GM18502 (cell line): ENCODE measurements around the gene MAP3K8.

Source experiments
- ATAC-seq: cut with Tn5 transposase; IDR thresholded peaks from one replicate; pipeline ENCODE4 v1.9.1; 2021; ENCODE audit warnings: mild to moderate bottlenecking; ENCODE audit not compliant: unreplicated experiment, poor library complexity

Gene MAP3K8

DNA sequence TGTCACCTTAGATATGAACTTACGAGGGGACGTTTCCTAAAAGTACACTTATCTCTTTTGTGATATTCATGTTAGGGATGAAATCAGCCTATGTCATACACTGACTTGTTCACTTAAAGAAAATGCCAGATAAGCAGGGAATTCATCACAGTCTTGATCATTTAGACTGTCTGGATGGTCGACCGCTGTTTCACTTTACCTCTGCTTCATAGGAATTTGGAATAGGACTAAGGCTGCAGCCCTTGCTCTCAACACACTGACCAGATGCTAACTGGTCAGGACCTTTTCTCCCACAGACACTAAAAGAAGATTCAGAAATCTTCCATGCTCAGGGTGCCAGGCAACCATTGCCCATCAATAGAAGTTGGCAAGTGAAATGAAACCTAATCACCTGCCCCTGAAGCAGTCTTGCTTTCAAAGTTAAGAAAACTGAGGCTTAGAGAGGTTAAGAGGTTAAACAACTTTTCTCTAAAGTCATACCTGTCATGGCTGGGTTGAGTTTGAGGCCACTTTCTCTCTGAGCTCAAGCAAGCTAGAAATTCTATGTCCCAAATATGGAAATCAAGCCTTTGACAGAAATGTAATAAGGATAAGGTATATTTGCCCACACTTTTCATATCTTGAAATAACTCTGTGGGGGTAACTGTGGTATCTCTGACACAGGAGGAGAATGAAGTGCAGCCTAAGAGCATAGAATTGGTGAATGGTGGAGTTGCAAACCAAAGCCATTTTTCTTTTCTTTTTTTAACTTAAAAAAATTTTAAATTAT is 77.1 kb downstream of the MAP3K8 start:
- ATAC-seq: peak; percentile 45
